CD4-positive, alpha-beta T cell treated with Interleukin-17A for 4 hours (primary cell): ENCODE measurements around the gene MUC4.
"Not testable (repeated sequence)": the region's sequence is repeated elsewhere in the genome, so short reads cannot be mapped to it uniquely, and the experiment has no call there.

ENCODE experiments used
- DNase-seq: peaks from one replicate; pipeline ENCODE4 v3.0.0-alpha.2; 2020; ENCODE audit warnings: mixed read lengths

Gene MUC4

DNA sequence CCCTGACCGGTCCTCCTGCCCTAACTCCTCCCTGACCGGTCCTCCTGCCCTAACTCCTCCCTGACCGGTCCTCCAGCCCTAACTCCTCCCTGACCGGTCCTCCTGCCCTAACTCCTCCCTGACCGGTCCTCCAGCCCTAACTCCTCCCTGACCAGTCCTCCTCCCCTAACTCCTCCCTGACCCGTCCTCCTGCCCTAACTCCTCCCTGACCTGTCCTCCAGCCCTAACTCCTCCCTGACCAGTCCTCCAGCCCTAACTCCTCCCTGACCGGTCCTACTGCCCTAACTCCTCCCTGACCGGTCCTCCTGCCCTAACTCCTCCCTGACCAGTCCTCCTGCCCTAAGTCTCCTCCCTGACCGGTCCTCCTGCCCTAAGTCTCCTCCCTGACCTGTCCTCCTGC is 98.6 kb downstream of the MUC4 start:
- DNase-seq: not testable (repeated sequence)

DNA sequence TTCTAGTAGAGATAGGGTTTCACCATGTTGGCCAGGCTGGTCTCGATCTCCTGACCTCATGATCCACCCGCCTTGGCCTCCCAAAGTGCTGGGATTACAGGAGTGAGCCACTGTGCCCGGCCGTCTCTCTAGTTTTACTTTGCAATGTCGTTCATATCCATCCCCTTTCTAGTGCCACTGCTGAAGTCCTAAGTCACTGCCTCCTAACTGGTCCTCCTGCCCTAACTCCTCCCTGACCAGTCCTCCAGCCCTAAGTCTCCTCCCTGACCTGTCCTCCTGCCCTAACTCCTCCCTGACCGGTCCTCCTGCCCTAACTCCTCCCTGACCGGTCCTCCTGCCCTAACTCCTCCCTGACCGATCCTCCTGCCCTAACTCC is 99.2 kb downstream of the MUC4 start:
- not testable (repeated sequence) for DNase-seq

DNA sequence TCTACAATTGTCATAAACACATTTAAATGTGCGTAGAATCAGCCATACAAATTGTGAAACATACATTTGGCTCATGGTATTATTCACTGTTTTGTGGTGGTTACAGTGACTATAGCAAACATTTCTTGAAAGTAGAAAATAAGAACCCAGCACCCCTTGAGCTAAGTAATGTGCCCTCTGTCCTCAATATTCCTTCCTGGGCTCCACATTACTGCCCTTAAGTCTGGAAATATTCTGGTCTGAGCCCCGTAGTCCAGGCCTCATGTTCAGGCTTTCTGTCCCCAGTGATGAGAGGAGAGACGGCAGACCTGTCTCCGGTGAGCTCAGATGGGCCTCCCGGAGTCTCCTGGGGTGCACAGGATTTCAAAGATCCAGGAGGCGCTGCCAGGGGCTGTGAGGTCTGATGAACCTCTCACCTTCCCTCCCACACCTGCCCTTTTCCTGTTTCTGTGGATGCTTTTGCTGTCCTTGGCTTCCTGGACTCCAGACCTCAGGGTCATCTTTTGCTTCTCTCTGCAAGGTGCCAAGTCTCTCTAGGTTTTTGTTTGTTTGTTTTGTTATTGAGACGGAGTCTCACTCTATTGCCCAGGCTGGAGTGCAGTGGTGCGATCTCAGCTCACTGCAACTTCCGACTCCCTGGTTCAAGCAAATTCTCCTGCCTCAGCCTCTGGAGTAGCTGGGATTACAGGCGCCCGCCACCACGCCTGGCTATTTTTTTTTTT is 99.8 kb downstream of the MUC4 start:
- DNase-seq: no peak

DNA sequence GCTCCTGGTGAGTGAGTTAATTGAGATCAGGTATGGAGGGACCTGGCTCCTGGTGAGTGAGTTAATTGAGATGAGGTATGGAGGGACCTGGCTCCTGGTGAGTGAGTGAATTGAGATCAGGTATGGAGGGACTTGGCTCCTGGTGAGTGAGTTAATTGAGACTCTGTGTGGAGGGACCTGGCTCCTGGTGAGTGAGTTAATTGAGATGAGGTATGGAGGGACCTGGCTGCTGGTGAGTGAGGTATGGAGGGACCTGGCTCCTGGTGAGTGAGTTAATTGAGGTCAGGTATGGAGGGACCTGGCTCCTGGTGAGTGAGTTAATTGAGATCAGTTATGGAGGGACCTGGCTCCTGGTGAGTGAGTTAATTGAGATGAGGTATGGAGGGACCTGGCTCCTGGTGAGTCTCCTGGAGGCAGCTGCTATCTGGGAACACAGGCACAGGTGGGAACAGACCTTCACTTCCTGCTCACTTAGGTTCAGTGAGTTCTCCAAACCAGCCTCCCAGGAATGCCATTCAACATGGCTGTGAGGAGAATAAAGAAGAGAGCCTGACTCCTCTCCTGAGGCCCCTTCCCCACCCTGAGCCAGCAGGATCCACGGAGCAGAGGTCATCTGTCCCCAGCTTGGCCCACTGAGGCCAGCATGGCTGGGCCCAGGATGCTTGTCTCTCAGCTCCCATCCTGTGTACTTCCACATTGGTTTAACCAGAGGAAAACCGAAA is 100.5 kb downstream of the MUC4 start:
- not testable (repeated sequence) for DNase-seq

DNA sequence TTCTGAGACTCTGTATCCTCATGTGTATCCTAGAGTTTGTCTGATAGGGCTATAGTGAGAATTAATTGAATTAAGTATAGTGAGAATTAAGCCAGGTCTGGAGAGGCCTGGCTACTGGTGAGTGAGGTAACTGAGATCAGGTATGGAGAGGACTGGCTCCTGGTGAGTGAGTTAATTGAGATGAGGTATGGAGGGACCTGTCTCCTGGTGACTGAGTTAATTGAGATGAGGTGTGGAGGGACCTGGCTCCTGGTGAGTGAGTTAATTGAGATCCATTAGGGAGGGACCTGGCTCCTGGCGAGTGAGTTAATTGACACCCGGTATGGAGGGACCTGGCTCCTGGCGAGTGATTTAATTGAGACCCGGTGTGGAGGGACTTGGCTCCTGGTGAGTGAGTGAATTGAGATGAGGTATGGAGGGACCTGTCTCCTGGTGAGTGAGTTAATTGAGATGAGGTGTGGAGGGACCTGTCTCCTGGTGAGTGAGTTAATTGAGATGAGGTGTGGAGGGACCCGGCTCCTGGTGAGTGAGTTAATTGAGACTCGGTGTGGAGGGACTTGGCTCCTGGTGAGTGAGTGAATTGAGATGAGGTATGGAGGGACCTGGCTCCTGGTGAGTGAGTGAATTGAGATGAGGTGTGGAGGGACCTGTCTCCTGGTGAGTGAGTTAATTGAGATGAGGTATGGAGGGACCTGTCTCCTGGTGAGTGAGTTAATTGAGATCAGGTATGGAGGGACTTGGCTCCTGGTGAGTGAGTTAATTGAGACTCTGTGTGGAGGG is 101.4 kb downstream of the MUC4 start:
- not testable (repeated sequence) for DNase-seq

DNA sequence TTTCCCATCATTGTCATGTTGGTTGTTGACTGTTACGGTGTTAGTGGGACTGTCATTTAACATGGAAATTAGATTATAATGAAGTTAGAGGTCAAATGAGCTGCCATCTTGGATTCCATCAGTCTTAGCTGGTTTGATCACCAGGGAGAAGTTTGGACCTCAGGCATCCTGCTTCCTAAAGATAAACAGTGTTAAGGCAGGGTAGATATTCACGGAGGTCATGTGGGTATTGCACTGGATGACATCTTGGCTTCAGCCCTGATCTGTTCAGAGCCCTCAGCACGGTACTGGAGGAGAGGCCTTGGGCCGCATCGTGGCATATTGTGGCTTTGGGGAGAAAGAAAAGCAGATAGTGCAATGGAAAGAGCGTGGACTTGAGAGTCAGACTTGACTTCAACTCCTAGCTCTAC is 102.0 kb downstream of the MUC4 start:
- no peak for DNase-seq

DNA sequence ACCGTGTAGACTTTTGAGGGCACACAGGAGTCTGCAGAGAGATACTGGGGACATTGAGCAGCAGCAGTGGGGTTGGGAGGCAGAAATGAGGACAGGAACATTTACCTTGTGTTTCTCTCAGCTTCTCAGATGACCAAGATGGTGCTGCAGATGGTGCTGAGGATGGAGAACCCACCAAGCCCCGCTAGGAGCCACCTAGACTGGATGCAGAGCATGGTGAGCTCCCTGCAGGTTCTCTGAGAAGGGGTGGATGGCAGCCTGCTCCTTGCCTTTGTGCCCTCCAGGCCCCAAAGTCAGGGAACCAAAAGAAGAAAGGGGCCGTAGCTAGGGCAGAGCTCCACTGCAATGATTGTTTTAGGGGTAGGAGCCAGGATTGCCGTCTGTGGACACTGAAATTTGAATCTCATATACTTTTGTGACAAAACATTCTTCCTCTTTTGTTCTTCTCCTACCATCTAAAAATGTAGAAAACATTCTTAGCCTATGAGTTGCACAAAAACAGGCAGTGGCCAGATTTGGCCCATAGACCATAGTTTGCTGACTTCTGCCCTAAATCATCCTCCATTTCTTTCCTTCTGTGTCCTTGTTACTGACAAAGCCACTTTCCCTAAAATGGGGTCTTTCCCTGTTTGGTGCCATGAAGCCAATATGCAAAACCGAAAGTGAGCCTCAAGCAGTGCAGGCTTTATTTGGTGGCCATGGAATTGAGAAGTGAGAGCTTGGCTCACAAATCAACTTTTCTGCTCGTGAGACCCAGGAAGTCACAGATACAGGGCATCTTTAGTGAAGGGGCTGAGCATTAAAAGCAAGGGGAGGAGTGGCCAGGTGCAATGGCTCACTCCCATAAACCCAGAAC is 102.9 kb downstream of the MUC4 start:
- DNase-seq: no peak

DNA sequence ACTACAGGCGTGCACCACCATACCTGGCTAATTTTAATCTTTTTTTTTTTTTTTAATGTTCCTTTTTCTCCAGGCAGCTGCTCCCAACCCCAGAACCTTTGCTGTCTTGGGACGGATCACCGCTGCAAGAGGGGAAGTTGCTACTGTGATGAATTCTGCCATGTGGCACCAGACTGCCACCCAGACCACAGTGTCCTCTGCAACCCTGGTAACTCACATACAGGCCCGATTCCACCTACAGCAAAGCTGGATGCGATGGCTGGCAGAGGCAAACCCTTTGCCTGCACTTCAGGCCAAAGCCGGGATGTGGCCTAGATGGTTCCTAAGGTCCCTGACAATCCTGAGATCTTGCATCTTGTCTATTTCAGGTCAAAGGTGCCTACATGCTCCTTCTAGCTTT is 103.7 kb downstream of the MUC4 start:
- DNase-seq: no peak

DNA sequence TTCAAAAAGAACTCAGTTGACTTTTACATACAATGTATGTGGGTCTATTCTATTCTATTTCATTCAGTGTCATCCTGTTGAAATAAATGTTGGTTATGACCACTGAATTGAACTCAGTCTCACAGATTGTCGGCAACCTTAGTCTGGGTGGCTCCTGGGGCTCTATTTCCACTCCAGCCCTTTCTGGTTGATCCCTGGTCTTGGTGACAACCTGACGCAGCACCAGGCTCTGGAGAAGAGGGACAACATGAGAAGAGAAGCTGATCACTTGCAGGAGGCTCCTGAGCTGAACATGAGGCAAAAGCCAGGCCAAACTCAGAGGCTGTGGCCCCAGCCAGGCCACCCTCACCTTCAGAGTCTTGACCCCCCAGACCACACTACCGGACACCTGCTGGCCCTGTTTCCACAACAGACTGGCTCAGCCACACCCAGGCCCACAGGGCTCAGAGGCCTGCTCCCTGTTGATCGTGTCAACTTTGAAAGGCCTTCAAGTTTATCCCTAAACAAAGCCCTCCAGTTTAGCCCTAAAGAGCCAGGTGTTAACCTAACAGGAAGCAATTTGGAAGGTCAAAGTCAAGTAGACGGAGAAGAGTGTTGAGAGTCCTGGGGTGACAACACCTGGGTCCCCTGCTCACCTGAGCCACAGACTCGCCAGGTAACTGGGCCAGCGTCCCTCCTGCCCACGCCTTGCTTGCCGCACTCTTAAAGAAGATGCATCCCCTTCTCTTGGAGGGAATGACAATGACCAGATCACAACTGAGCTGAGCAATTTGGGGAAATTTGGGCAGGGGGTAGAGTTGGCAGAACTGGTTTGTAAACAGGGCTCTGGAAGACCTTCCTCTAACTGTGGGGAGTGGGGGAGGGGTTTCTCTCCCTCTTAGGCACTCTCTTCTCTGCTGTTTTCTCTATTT is 106.4 kb downstream of the MUC4 start:
- DNase-seq: no peak

DNA sequence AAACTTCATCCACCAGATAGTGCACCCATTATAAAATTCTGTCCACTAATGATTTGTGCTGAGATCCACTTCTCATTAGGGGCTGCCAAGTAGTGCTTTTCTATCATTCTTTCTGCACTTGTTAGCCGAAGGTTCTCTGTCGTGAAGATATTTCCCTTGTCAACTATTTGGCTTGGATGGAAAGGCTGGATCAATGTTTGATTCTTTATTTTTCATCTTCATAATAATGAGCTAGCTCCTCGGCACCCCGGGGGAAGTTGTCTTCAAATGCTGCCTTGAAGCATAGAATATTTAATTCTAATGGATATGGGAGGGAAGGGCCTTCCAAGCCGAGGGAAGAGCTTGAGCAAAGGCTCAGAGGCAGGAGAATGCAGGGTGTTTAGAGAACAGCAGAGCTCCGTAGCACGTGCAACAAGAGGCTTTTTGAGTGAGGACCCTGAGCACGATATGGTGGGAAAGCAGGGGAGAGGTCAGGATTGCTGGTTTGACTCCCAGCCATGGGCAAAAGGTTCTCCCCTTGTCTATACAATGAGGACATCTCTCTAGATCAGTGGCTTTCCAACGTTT is 107.2 kb downstream of the MUC4 start:
- no peak for DNase-seq

DNA sequence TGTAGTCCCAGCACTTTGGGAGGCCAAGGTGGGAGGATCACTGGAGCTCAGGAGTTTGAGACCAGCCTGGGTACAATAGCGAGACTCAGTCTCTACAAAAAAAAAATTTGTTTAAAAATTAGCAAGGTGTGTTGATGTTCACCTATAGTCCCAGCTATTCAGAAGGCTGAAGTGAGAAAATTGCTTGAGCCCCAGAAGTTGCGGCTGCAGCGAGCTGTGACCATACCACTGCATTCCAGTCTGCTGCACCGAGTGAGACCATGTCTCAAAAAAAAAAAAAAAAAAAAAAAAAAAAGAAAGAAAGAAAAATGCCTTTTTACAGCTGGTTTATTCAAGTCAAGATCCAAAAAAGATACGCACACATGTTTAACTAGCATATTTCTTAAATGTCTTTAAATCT is 108.0 kb downstream of the MUC4 start:
- no peak for DNase-seq

DNA sequence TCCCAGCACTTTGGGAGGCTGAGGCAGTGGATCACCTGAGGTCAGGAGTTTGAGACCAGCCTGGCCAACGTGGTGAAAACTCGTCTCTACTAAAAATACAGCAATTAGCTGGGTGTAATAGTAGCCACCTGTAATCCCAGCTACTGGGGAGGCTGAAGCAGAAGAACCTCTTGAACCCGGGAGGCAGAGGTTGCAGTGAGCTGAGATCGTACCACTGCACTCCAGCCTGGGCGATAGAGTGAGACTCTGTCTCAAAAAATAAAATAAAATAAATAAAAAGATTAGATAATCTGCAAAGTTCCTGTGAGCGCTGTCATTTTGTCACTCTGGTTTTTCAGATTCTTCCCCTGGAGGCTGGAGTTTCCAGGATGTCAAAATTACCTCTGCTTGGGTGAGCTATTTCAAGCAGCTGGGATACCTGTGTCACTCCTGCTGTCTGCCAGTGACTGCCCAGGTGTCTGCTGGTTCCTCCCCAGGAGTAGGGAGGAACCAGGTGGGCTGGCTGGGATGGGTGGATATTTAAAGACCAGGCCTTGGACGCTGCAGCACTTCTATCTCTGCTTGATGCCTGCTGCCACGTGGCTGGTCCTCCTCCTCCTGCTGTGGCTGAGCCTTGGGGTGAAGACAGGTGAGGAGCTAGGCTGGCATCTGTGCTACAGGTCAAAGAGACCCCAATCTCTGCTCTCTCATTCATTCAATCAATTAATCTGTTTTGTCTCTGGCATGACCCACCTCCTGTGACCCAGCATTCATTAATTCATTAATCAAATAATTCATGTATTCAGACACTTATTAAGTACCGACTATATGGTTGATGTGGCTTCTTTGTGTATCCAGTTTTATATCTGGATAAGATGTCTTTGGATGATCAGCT is 110.5 kb downstream of the MUC4 start:
- no peak for DNase-seq

DNA sequence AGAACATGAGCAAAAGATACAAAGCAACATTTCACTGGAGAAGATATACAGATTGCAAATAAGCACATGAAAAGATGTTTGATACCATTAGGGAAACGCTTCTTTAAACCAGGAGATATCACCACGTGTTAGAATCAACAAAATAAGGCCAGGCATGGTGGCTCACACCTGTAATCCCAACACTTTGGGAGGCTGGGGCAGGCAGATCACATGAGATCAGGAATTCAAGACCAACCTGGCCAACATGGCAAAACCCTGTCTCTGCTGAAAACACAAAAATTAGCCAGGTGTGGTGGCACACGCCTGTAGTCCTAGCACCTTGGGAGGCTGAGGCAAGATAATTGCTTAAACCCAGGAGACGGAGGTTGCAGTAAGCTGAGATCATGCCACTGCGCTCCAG is 111.4 kb downstream of the MUC4 start:
- no peak for DNase-seq

DNA sequence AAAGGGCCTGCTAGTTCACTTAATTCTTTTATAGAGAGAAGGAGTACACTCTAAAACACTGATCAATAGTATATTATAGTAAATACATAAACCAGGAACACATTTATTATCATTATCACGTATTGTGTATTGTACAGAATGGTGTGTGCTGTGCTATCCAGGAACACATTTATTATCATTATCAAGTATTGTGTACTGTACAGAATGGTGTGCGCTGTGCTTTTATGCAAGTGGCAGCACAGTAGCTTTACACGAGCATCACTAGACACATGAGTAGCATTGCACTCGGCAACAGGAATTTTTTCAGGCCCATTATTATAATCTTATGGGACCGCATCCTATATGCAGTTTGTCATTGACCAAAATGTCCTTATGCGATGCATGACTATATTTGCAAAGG is 111.9 kb downstream of the MUC4 start:
- DNase-seq: no peak

DNA sequence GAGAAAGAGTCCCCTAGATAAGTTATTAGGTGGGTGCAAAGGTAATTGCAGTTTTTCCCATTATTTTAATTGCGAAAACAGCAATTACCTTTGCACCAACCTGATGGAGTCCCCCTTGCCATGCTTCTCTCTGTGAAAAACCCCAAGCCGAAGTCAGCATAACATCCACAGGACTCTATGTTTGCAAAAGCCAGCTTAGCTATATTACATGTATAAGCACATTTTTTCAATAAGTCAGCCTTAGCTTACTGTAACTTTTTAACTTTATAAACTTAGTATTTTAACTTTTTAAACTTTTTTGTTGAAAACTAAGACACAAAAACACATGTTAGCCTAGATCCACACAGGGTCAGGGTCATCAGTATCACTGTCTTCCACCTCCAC is 112.3 kb downstream of the MUC4 start:
- no peak for DNase-seq

DNA sequence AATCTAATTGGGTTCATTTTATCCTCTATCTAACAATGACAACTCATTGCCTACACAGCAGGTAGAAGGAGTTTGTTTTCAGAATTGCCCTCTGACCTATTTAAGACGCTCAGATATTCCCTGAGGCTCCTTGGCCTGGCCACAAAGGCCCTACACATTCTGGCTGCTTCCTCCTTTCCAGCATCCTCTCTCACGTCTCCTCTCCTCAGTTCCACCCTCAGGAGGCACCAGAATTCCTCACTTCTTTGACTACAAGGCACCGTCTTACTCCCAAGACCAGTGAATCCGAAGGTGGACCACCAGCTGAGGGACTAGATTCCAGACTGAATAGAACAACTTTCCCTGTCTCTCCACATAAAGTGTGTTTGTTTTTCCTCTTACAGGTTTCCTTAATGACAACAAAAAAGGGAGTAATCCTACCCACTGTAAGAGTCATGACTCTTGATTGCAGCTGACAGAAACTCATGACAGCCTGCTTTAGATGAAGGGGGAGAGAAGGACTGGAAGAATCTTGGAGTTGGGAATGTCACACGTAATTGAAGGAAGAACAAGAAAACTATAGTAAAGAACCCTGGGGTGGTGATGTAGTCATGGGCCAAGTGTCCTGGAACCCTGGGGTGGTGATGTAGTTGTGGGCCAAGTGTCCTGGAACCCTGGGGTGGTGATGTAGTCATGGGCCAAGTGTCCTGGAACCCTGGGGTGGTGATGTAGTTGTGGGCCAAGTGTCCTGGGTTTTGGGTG is 112.9 kb downstream of the MUC4 start:
- no peak for DNase-seq

DNA sequence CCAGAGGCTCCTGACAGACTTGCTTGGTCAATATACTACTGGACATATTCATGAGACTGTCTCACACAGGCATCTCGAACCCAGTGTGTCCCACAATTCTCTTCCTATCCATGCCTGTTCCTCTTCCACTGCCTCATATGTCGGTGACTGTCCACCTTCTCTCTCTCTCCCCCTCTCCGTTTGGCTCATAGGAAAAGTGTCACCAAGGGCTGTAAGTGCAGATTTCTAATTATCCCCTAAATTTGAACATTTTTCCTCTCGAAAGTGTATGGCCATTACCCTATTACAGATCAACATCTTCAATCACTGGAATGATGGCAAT is 113.4 kb downstream of the MUC4 start:
- DNase-seq: no peak

DNA sequence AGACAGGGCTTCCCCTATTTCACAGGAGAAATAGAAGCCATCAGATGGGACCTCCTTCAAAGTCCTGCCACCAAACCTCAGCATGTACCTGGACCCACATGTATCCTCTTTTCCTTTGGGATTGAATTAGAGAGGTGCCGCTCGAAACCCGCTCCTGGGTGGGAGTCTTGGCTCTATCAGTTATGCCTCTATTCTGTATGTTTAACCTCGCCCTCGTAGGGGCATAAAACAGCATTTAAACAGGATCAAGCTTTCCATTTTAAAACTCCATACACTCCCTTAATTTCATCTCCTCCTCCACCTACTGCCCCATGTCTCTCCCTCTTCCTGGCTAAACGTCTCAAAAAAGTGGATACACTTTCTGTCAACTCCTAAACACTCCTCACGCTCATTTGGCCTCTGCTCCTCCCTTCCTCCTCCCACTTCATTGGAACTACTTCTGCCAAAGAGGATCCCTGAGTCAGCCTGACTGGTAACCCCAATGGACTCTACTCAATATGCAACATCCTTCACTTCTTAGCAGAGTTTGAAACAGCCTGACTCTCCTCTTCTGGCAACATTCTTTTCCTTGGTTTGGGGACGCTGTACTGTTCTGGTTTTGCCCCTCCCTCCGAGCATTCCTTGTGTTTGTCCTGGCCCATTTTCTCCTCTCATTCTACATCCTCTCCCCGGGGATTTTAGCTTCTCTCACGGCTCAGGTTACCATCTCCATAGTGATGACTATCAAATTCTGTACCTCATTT is 114.0 kb downstream of the MUC4 start:
- no peak for DNase-seq
